ENCODE results near the gene HTR3D.

HTR3D gene

GRCh38 chr3:183987000-183987600 lies 44.4 kb upstream of the HTR3D start:
- no peak overlapping the region for H3K4me3 ChIP-seq (ENCODE audit: low read depth, low read length)
- H3K9ac ChIP-seq (ENCODE audit: low read length), result no peak overlapping the region
- no peak overlapping the region for H3K23ac ChIP-seq (ENCODE audit: low read length)
- H3K27me3 ChIP-seq (ENCODE audit: insufficient read depth, low read length), result no peaks in the 10 kb centered on the region
- H2AK5ac ChIP-seq (ENCODE audit: low read length), result no peak overlapping the region
- H3K4me2 ChIP-seq (ENCODE audit: low read length), result no peak overlapping the region
- H2AFZ ChIP-seq (ENCODE audit: insufficient read depth, low read length, poor library complexity), result no peak overlapping the region
- H4K8ac ChIP-seq (ENCODE audit: low read depth, low read length), result no peak overlapping the region
- no peak overlapping the region for H3K18ac ChIP-seq (ENCODE audit: low read length)
- no peak overlapping the region for H4K91ac ChIP-seq (ENCODE audit: low read depth, low read length)
- H2BK12ac ChIP-seq (ENCODE audit: low read length), result no peak overlapping the region
- peak in 1 of 2 donors; percentile 46 for DNase-seq
- no peak overlapping the region for H3K14ac ChIP-seq (ENCODE audit: low read length)
- no peaks in the 10 kb centered on the region for H3K79me2 ChIP-seq (ENCODE audit: control insufficient read depth, insufficient read depth, low read length, poor library complexity)
- H3K4ac ChIP-seq (ENCODE audit: low read depth, low read length), result no peak overlapping the region
- peaks cover 0 to 4% of the 10 kb centered on the region in 2 experiments for H3K4me1 ChIP-seq (ENCODE audit: control insufficient read depth in 1 of 2, insufficient read depth in 2 of 2, low read length in 2 of 2)
- H4K12ac ChIP-seq (ENCODE audit: low read depth, low read length), result no peak overlapping the region
- peaks cover 18 to 37% of the 10 kb centered on the region in 2 experiments for H3K36me3 ChIP-seq (ENCODE audit: control insufficient read depth in 1 of 2, insufficient read depth in 2 of 2, low read length in 2 of 2)
- no peak overlapping the region for H3K27ac ChIP-seq (ENCODE audit: low read depth, low read length)
- no peak overlapping the region for H2BK120ac ChIP-seq (ENCODE audit: insufficient read depth, low read length, poor library complexity)
- H2BK5ac ChIP-seq (ENCODE audit: low read depth, low read length, poor library complexity), result no peak overlapping the region
- no CpG with 5 or more reads among the region's 11 CpGs for WGBS (ENCODE audit: extremely low coverage, insufficient coverage, insufficient read length)
- H3K79me1 ChIP-seq (ENCODE audit: low read length), result no peaks in the 10 kb centered on the region
- H3K9me3 ChIP-seq (ENCODE audit: insufficient read depth, low read depth, low read length), result no peaks in the 10 kb centered on the region

GRCh38 chr3:183988216-183988790 lies 43.2 kb upstream of the HTR3D start:
- Histone ChIP-seq H3K9ac (ENCODE audit: low read length) (no peak overlapping the region), H4K8ac (ENCODE audit: low read depth, low read length) (no peak overlapping the region)
- no CpG with 5 or more reads among the region's 16 CpGs for WGBS (ENCODE audit: extremely low coverage, insufficient coverage, insufficient read length)

GRCh38 chr3:183991403-183991802 lies 40.1 kb upstream of the HTR3D start:
- Histone ChIP-seq H4K8ac (ENCODE audit: low read depth, low read length) (no peak overlapping the region), H3K4me3 (ENCODE audit: low read depth, low read length) (no peak overlapping the region), H3K4me2 (ENCODE audit: low read length) (no peak overlapping the region), H3K4me1 (ENCODE audit: control insufficient read depth in 1 of 2, insufficient read depth in 2 of 2, low read length in 2 of 2) (peaks cover 0 to 4% of the 10 kb centered on the region in 2 experiments), H3K27ac (ENCODE audit: low read depth, low read length) (no peak overlapping the region), H3K9me3 (ENCODE audit: insufficient read depth, low read depth, low read length) (no peaks in the 10 kb centered on the region), H2BK5ac (ENCODE audit: low read depth, low read length, poor library complexity) (no peak overlapping the region), H2AFZ (ENCODE audit: insufficient read depth, low read length, poor library complexity) (no peak overlapping the region), H2BK12ac (ENCODE audit: low read length) (no peak overlapping the region), H4K12ac (ENCODE audit: low read depth, low read length) (no peak overlapping the region), H3K4ac (ENCODE audit: low read depth, low read length) (no peak overlapping the region), H3K14ac (ENCODE audit: low read length) (no peak overlapping the region), H4K91ac (ENCODE audit: low read depth, low read length) (no peak overlapping the region), H2AK5ac (ENCODE audit: low read length) (no peak overlapping the region), H3K23ac (ENCODE audit: low read length) (no peak overlapping the region), H3K27me3 (ENCODE audit: insufficient read depth, low read length) (no peaks in the 10 kb centered on the region), H2BK120ac (ENCODE audit: insufficient read depth, low read length, poor library complexity) (no peak overlapping the region), H3K9ac (ENCODE audit: low read length) (no peak overlapping the region), H3K79me1 (ENCODE audit: low read length) (no peaks in the 10 kb centered on the region), H3K79me2 (ENCODE audit: control insufficient read depth, insufficient read depth, low read length, poor library complexity) (no peaks in the 10 kb centered on the region), H3K18ac (ENCODE audit: low read length) (no peak overlapping the region), H3K36me3 (ENCODE audit: control insufficient read depth in 1 of 2, insufficient read depth in 2 of 2, low read length in 2 of 2) (peaks cover 8 to 19% of the 10 kb centered on the region in 2 experiments)
- no CpG with 5 or more reads among the region's 5 CpGs for WGBS (ENCODE audit: extremely low coverage, insufficient coverage, insufficient read length)
- DNase-seq, result no peak

More at GRCh38 chr3:183988216-183988790, 43.2 kb upstream of the HTR3D start:
- no peak overlapping the region for H2BK120ac ChIP-seq (ENCODE audit: insufficient read depth, low read length, poor library complexity)
- peaks cover 0 to 4% of the 10 kb centered on the region in 2 experiments for H3K4me1 ChIP-seq (ENCODE audit: control insufficient read depth in 1 of 2, insufficient read depth in 2 of 2, low read length in 2 of 2)
- H3K79me2 ChIP-seq (ENCODE audit: control insufficient read depth, insufficient read depth, low read length, poor library complexity), result no peaks in the 10 kb centered on the region
- DNase-seq, result no peak
- H3K27me3 ChIP-seq (ENCODE audit: insufficient read depth, low read length), result no peaks in the 10 kb centered on the region
- H3K4me2 ChIP-seq (ENCODE audit: low read length), result no peak overlapping the region
- H3K9me3 ChIP-seq (ENCODE audit: insufficient read depth, low read depth, low read length), result no peaks in the 10 kb centered on the region
- H2BK12ac ChIP-seq (ENCODE audit: low read length), result no peak overlapping the region
- no peak overlapping the region for H3K4me3 ChIP-seq (ENCODE audit: low read depth, low read length)
- H3K4ac ChIP-seq (ENCODE audit: low read depth, low read length), result no peak overlapping the region
- no peak overlapping the region for H4K12ac ChIP-seq (ENCODE audit: low read depth, low read length)
- H2AK5ac ChIP-seq (ENCODE audit: low read length), result no peak overlapping the region
- H3K36me3 ChIP-seq (ENCODE audit: control insufficient read depth in 1 of 2, insufficient read depth in 2 of 2, low read length in 2 of 2), result peaks cover 12 to 29% of the 10 kb centered on the region in 2 experiments
- H4K91ac ChIP-seq (ENCODE audit: low read depth, low read length), result no peak overlapping the region
- no peak overlapping the region for H3K14ac ChIP-seq (ENCODE audit: low read length)
- no peak overlapping the region for H3K18ac ChIP-seq (ENCODE audit: low read length)
- H3K27ac ChIP-seq (ENCODE audit: low read depth, low read length), result no peak overlapping the region
- H3K23ac ChIP-seq (ENCODE audit: low read length), result no peak overlapping the region
- H3K79me1 ChIP-seq (ENCODE audit: low read length), result no peaks in the 10 kb centered on the region
- no peak overlapping the region for H2BK5ac ChIP-seq (ENCODE audit: low read depth, low read length, poor library complexity)
- no peak overlapping the region for H2AFZ ChIP-seq (ENCODE audit: insufficient read depth, low read length, poor library complexity)

GRCh38 chr3:184001761-184002160 lies 29.8 kb upstream of the HTR3D start:
- no peak overlapping the region for H3K14ac ChIP-seq (ENCODE audit: low read length)
- peak in 1 of 2 donors; percentile 54 for DNase-seq
- WGBS (ENCODE audit: extremely low coverage, insufficient coverage, insufficient read length), result no CpG with 5 or more reads among the region's 3 CpGs
- H3K79me1 ChIP-seq (ENCODE audit: low read length), result peaks cover 2% of the 10 kb centered on the region
- no peak overlapping the region for H3K4me3 ChIP-seq (ENCODE audit: low read depth, low read length)
- no peak overlapping the region for H3K23ac ChIP-seq (ENCODE audit: low read length)
- H3K9me3 ChIP-seq (ENCODE audit: insufficient read depth, low read depth, low read length), result no peaks in the 10 kb centered on the region
- no peak overlapping the region for H3K9ac ChIP-seq (ENCODE audit: low read length)
- no peak overlapping the region for H3K18ac ChIP-seq (ENCODE audit: low read length)
- H3K36me3 ChIP-seq (ENCODE audit: control insufficient read depth in 1 of 2, insufficient read depth in 2 of 2, low read length in 2 of 2), result peaks cover 2 to 5% of the 10 kb centered on the region in 2 experiments
- no peak overlapping the region for H3K27ac ChIP-seq (ENCODE audit: low read depth, low read length)
- no peak overlapping the region for H2BK12ac ChIP-seq (ENCODE audit: low read length)
- H4K91ac ChIP-seq (ENCODE audit: low read depth, low read length), result no peak overlapping the region
- H2BK120ac ChIP-seq (ENCODE audit: insufficient read depth, low read length, poor library complexity), result no peak overlapping the region
- no peaks in the 10 kb centered on the region for H3K27me3 ChIP-seq (ENCODE audit: insufficient read depth, low read length)
- peaks cover 6 to 10% of the 10 kb centered on the region in 2 experiments for H3K4me1 ChIP-seq (ENCODE audit: control insufficient read depth in 1 of 2, insufficient read depth in 2 of 2, low read length in 2 of 2)
- no peak overlapping the region for H2AK5ac ChIP-seq (ENCODE audit: low read length)
- H3K4me2 ChIP-seq (ENCODE audit: low read length), result no peak overlapping the region
- no peaks in the 10 kb centered on the region for H3K79me2 ChIP-seq (ENCODE audit: control insufficient read depth, insufficient read depth, low read length, poor library complexity)
- H4K12ac ChIP-seq (ENCODE audit: low read depth, low read length), result no peak overlapping the region
- no peak overlapping the region for H2BK5ac ChIP-seq (ENCODE audit: low read depth, low read length, poor library complexity)
- H4K8ac ChIP-seq (ENCODE audit: low read depth, low read length), result no peak overlapping the region
- peak overlapping the region; percentile 67 for H3K4ac ChIP-seq (ENCODE audit: low read depth, low read length)
- no peak overlapping the region for H2AFZ ChIP-seq (ENCODE audit: insufficient read depth, low read length, poor library complexity)

Data from trophoblast cell (in vitro differentiated cells and primary cell).